ENCODE results near the gene MAN1B1. TPM values are rescaled to one million over a fixed set of nuclear protein-coding genes. Genes with fewer than 3 reads are reported as not detected.

MAN1B1 gene
- total RNA-seq, 2 donors from 2014 or later, result 67.4 to 107 TPM

DNA sequence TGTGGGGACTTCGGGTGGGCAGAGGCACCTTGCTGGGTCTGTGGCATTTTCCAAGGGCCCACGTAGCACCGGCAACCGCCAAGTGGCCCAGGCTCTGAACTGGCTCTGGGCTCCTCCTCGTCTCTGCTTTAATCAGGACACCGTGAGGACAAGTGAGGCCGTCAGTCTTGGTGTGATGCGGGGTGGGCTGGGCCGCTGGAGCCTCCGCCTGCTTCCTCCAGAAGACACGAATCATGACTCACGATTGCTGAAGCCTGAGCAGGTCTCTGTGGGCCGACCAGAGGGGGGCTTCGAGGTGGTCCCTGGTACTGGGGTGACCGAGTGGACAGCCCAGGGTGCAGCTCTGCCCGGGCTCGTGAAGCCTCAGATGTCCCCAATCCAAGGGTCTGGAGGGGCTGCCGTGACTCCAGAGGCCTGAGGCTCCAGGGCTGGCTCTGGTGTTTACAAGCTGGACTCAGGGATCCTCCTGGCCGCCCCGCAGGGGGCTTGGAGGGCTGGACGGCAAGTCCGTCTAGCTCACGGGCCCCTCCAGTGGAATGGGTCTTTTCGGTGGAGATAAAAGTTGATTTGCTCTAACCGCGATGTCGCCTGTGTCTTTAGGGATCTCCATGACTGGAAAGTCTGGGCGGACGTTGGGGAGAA lies 21.9 kb downstream of the MAN1B1 start:
- no peaks in the 10 kb centered on the region for H3K27me3 ChIP-seq (replicated peaks; ENCODE audit: insufficient read depth)
- H3K4me3 ChIP-seq, result no peak overlapping the region
- H3K27ac ChIP-seq, result no peak overlapping the region
- WGBS, result 88% methylated on average over 27 of the region's 29 CpGs
- H3K4me1 ChIP-seq (replicated peaks), result no peaks in the 10 kb centered on the region
- intact Hi-C loops (cut with DNase I), result no loop called here
- no peak for DNase-seq (ENCODE audit: low spot score)
- TF ChIP-seq POLR2A (IDR thresholded peaks at IDR 0.05) (no peak), POLR2AphosphoS5 (IDR thresholded peaks at IDR 0.05) (no peak)
- TF ChIP-seq, protein P1, sequence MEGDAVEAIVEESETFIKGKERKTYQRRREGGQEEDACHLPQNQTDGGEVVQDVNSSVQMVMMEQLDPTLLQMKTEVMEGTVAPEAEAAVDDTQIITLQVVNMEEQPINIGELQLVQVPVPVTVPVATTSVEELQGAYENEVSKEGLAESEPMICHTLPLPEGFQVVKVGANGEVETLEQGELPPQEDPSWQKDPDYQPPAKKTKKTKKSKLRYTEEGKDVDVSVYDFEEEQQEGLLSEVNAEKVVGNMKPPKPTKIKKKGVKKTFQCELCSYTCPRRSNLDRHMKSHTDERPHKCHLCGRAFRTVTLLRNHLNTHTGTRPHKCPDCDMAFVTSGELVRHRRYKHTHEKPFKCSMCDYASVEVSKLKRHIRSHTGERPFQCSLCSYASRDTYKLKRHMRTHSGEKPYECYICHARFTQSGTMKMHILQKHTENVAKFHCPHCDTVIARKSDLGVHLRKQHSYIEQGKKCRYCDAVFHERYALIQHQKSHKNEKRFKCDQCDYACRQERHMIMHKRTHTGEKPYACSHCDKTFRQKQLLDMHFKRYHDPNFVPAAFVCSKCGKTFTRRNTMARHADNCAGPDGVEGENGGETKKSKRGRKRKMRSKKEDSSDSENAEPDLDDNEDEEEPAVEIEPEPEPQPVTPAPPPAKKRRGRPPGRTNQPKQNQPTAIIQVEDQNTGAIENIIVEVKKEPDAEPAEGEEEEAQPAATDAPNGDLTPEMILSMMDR (IDR thresholded peaks at IDR 0.05), result no peak
- no peaks in the 10 kb centered on the region for H3K9me3 ChIP-seq
- H3K36me3 ChIP-seq, result peaks cover 0 to 16% of the 10 kb centered on the region in 2 donors

GRCh38 chr9:137109250-137110146 lies 22.7 kb downstream of the MAN1B1 start:
- intact Hi-C loops (cut with DNase I), result no loop called here
- peaks cover 0 to 16% of the 10 kb centered on the region in 2 donors for H3K36me3 ChIP-seq

GRCh38 chr9:137110147-137110910 lies 23.5 kb downstream of the MAN1B1 start:
- H3K27me3 ChIP-seq (replicated peaks; ENCODE audit: insufficient read depth), result no peaks in the 10 kb centered on the region
- H3K4me1 ChIP-seq (replicated peaks), result no peaks in the 10 kb centered on the region
- peaks cover 0 to 16% of the 10 kb centered on the region in 2 donors for H3K36me3 ChIP-seq
- intact Hi-C loops (cut with DNase I), result no loop called here
- DNase-seq (ENCODE audit: low spot score), result no peak
- no peak overlapping the region for H3K27ac ChIP-seq
- H3K4me3 ChIP-seq, result no peak overlapping the region
- TF ChIP-seq POLR2AphosphoS5 (IDR thresholded peaks at IDR 0.05) (no peak), POLR2A (IDR thresholded peaks at IDR 0.05) (no peak)
- TF ChIP-seq, protein P1 (IDR thresholded peaks at IDR 0.05), result no peak
- H3K9me3 ChIP-seq, result no peaks in the 10 kb centered on the region
- 88% methylated on average over 35 of the region's 38 CpGs for WGBS

More at GRCh38 chr9:137109250-137110146, 22.7 kb downstream of the MAN1B1 start:
- WGBS, result 76% methylated on average over 32 of the region's 34 CpGs
- DNase-seq (ENCODE audit: low spot score), result no peak
- no peak overlapping the region for H3K4me3 ChIP-seq
- TF ChIP-seq POLR2AphosphoS5 (IDR thresholded peaks at IDR 0.05) (no peak), POLR2A (IDR thresholded peaks at IDR 0.05) (no peak)
- TF ChIP-seq, protein P1 (IDR thresholded peaks at IDR 0.05), result no peak
- no peak overlapping the region for H3K27ac ChIP-seq
- no peaks in the 10 kb centered on the region for H3K9me3 ChIP-seq
- H3K4me1 ChIP-seq (replicated peaks), result no peaks in the 10 kb centered on the region
- H3K27me3 ChIP-seq (replicated peaks; ENCODE audit: insufficient read depth), result no peaks in the 10 kb centered on the region

- Histone ChIP-seq H3K4me1 (replicated peaks) (no peaks in the 10 kb centered on the region), H3K27ac (no peak overlapping the region), H3K9me3 (no peaks in the 10 kb centered on the region), H3K36me3 (peaks cover 0 to 16% of the 10 kb centered on the region in 2 donors), H3K27me3 (replicated peaks; ENCODE audit: insufficient read depth) (no peaks in the 10 kb centered on the region), H3K4me3 (no peak overlapping the region)
- TF ChIP-seq POLR2AphosphoS5 (IDR thresholded peaks at IDR 0.05), result no peak
- TF ChIP-seq, protein P1 (IDR thresholded peaks at IDR 0.05), result no peak
- TF ChIP-seq POLR2A (IDR thresholded peaks at IDR 0.05), result no peak
- no peak for DNase-seq (ENCODE audit: low spot score)
- intact Hi-C loops (cut with DNase I), result no loop called here
- WGBS, result 87% methylated on average over 28 of the region's 28 CpGs
Observed at GRCh38 chr9:137110911-137111787, 24.4 kb downstream of the MAN1B1 start.

All from prostate gland (tissue), 2 donors.